ENCODE results near the gene THSD4.

THSD4 gene

DNA sequence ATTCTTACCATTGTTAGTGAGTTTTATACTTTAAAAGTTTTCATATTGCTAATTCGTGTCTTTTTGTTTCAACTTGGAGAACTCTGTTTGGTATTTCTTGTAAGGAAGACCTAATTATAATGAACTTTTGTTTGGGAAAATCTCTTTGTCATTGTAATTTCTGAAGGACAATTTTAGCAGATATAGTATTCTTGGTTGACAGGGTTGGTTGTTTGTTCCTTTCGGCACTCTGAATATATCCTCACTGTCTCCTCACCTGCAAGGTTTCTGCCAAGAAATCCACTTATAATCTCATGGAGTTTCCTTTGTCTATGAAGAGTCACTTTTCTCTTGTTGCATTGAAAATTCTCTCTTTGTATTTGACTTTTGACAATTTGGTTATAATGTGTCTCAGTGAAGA is 469.9 kb downstream of the THSD4 start:
- H3K36me3 ChIP-seq (ENCODE audit: control insufficient read depth in 1 of 2, insufficient read depth in 2 of 2, low read length in 2 of 2), result no peaks in the 10 kb centered on the region
- H3K4me1 ChIP-seq (ENCODE audit: control insufficient read depth in 1 of 2, insufficient read depth in 2 of 2, low read length in 2 of 2), result no peaks in the 10 kb centered on the region
- H3K4me3 ChIP-seq (ENCODE audit: low read depth in 1 of 2, low read length in 2 of 2), result peak overlapping the region in 1 of 2 donors; percentile 18
- H3K9me3 ChIP-seq (ENCODE audit: control insufficient read depth in 1 of 2, low read length in 2 of 2), result peaks cover 4 to 18% of the 10 kb centered on the region in 2 donors
- H3K27ac ChIP-seq (ENCODE audit: low read length), result no peak overlapping the region
- H3K27me3 ChIP-seq (ENCODE audit: low read depth, low read length), result no peaks in the 10 kb centered on the region

GRCh38 chr15:71586463-71586862 is 471.2 kb downstream of the THSD4 start:
- H3K4me3 ChIP-seq (ENCODE audit: low read depth in 1 of 2, low read length in 2 of 2), result peak overlapping the region in 1 of 2 donors; percentile 17
- H3K4me1 ChIP-seq (ENCODE audit: control insufficient read depth in 1 of 2, insufficient read depth in 2 of 2, low read length in 2 of 2), result no peaks in the 10 kb centered on the region

DNA sequence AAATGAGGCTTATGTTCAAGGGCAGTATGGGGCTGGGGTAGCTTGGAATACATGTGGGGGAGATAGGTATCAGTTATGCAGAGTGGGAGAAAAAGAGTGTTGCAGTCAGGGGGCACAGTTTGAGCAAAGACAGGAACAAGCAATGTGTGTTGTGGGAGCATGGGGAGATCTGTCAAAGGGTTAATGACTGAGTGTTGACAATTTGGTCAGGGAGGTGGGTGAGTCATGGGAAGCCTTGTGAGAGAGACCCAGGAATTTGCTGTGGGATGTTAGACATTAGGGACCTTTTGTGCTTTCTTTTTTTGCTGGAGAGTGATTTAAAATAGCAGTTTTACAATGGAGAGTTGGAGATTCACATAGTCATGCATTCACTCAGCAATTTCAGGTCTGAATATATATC is 473.5 kb downstream of the THSD4 start:
- H3K27ac ChIP-seq (ENCODE audit: low read length), result no peak overlapping the region
- no peaks in the 10 kb centered on the region for H3K4me1 ChIP-seq (ENCODE audit: control insufficient read depth in 1 of 2, insufficient read depth in 2 of 2, low read length in 2 of 2)
- no peaks in the 10 kb centered on the region for H3K36me3 ChIP-seq (ENCODE audit: control insufficient read depth in 1 of 2, insufficient read depth in 2 of 2, low read length in 2 of 2)
- H3K9me3 ChIP-seq (ENCODE audit: control insufficient read depth in 1 of 2, low read length in 2 of 2), result peaks cover 4 to 16% of the 10 kb centered on the region in 2 donors
- H3K4me3 ChIP-seq (ENCODE audit: low read depth in 1 of 2, low read length in 2 of 2), result no peak overlapping the region
- no peaks in the 10 kb centered on the region for H3K27me3 ChIP-seq (ENCODE audit: low read depth, low read length)

More at GRCh38 chr15:71586463-71586862, 471.2 kb downstream of the THSD4 start:
- no peaks in the 10 kb centered on the region for H3K36me3 ChIP-seq (ENCODE audit: control insufficient read depth in 1 of 2, insufficient read depth in 2 of 2, low read length in 2 of 2)
- H3K27ac ChIP-seq (ENCODE audit: low read length), result no peak overlapping the region
- peaks cover 4 to 18% of the 10 kb centered on the region in 2 donors for H3K9me3 ChIP-seq (ENCODE audit: control insufficient read depth in 1 of 2, low read length in 2 of 2)
- no peaks in the 10 kb centered on the region for H3K27me3 ChIP-seq (ENCODE audit: low read depth, low read length)

GRCh38 chr15:71591057-71591456 is 475.8 kb downstream of the THSD4 start:
- Histone ChIP-seq H3K9me3 (ENCODE audit: control insufficient read depth in 1 of 2, low read length in 2 of 2) (peaks cover 0 to 6% of the 10 kb centered on the region in 2 donors), H3K27me3 (ENCODE audit: low read depth, low read length) (no peaks in the 10 kb centered on the region), H3K27ac (ENCODE audit: low read length) (no peak overlapping the region)

GRCh38 chr15:71592203-71592602 is 476.9 kb downstream of the THSD4 start:
- Histone ChIP-seq H3K4me3 (ENCODE audit: low read depth in 1 of 2, low read length in 2 of 2) (no peak overlapping the region), H3K4me1 (ENCODE audit: control insufficient read depth in 1 of 2, insufficient read depth in 2 of 2, low read length in 2 of 2) (peaks cover 2 to 8% of the 10 kb centered on the region in 2 donors), H3K36me3 (ENCODE audit: control insufficient read depth in 1 of 2, insufficient read depth in 2 of 2, low read length in 2 of 2) (no peaks in the 10 kb centered on the region), H3K27me3 (ENCODE audit: low read depth, low read length) (no peaks in the 10 kb centered on the region), H3K9me3 (ENCODE audit: control insufficient read depth in 1 of 2, low read length in 2 of 2) (no peaks in the 10 kb centered on the region), H3K27ac (ENCODE audit: low read length) (no peak overlapping the region)

More at GRCh38 chr15:71591057-71591456, 475.8 kb downstream of the THSD4 start:
- Histone ChIP-seq H3K36me3 (ENCODE audit: control insufficient read depth in 1 of 2, insufficient read depth in 2 of 2, low read length in 2 of 2) (no peaks in the 10 kb centered on the region), H3K4me1 (ENCODE audit: control insufficient read depth in 1 of 2, insufficient read depth in 2 of 2, low read length in 2 of 2) (peaks cover 0 to 1% of the 10 kb centered on the region in 2 donors), H3K4me3 (ENCODE audit: low read depth in 1 of 2, low read length in 2 of 2) (no peak overlapping the region)

- Histone ChIP-seq H3K27ac (ENCODE audit: low read length) (no peak overlapping the region), H3K36me3 (ENCODE audit: control insufficient read depth in 1 of 2, insufficient read depth in 2 of 2, low read length in 2 of 2) (no peaks in the 10 kb centered on the region), H3K27me3 (ENCODE audit: low read depth, low read length) (no peaks in the 10 kb centered on the region), H3K9me3 (ENCODE audit: control insufficient read depth in 1 of 2, low read length in 2 of 2) (no peaks in the 10 kb centered on the region), H3K4me3 (ENCODE audit: low read depth in 1 of 2, low read length in 2 of 2) (no peak overlapping the region), H3K4me1 (ENCODE audit: control insufficient read depth in 1 of 2, insufficient read depth in 2 of 2, low read length in 2 of 2) (peaks cover 12 to 17% of the 10 kb centered on the region in 2 donors)
Observed at GRCh38 chr15:71595846-71596553, 480.7 kb downstream of the THSD4 start.

- Histone ChIP-seq H3K27ac (ENCODE audit: low read length) (no peak overlapping the region), H3K4me3 (ENCODE audit: low read depth in 1 of 2, low read length in 2 of 2) (no peak overlapping the region), H3K27me3 (ENCODE audit: low read depth, low read length) (no peaks in the 10 kb centered on the region), H3K4me1 (ENCODE audit: control insufficient read depth in 1 of 2, insufficient read depth in 2 of 2, low read length in 2 of 2) (peaks cover 12 to 21% of the 10 kb centered on the region in 2 donors), H3K9me3 (ENCODE audit: control insufficient read depth in 1 of 2, low read length in 2 of 2) (no peaks in the 10 kb centered on the region), H3K36me3 (ENCODE audit: control insufficient read depth in 1 of 2, insufficient read depth in 2 of 2, low read length in 2 of 2) (no peaks in the 10 kb centered on the region)
Observed at GRCh38 chr15:71596672-71597071, 481.4 kb downstream of the THSD4 start.

DNA sequence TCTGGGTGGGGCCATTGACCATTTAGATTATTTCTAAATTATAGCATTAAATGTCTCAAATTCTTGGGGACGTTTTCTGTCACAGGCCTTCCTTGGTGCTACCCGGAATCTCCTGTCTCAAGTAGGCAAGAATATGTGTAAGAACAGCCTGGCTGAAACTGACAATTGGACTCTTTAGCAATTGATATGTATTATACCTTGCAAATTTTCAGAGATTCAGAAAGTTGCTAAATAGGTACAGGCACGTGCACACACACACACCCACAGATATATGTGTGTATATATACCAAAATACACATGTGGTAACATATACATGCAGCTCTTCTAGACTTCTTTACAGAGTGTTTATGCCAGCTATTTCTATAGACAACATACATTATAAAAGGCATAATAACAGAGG is 481.9 kb downstream of the THSD4 start:
- Histone ChIP-seq H3K4me3 (ENCODE audit: low read depth in 1 of 2, low read length in 2 of 2) (no peak overlapping the region), H3K27me3 (ENCODE audit: low read depth, low read length) (no peaks in the 10 kb centered on the region), H3K27ac (ENCODE audit: low read length) (no peak overlapping the region), H3K4me1 (ENCODE audit: control insufficient read depth in 1 of 2, insufficient read depth in 2 of 2, low read length in 2 of 2) (peaks cover 12 to 21% of the 10 kb centered on the region in 2 donors), H3K36me3 (ENCODE audit: control insufficient read depth in 1 of 2, insufficient read depth in 2 of 2, low read length in 2 of 2) (no peaks in the 10 kb centered on the region), H3K9me3 (ENCODE audit: control insufficient read depth in 1 of 2, low read length in 2 of 2) (no peaks in the 10 kb centered on the region)

DNA sequence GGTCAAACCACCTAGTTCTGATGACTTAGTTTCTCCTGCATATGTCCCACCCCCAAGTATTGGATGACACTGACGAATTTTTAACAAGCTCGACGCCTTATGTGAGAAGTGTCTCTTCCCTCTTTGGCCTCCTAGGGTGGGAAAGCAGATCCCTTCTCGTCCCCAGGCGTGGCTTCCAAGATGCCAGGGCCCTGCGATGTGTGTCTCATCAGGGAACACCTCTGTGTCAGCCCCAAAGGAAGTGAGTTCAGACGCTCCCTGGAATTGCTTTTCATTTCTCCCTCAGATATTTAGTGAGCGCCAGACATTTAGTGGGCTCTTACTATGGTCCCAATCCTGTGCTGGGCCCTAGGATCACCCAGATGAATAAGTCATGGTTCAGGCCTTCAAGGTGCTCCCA is 482.4 kb downstream of the THSD4 start:
- Histone ChIP-seq H3K4me3 (ENCODE audit: low read depth in 1 of 2, low read length in 2 of 2) (no peak overlapping the region), H3K36me3 (ENCODE audit: control insufficient read depth in 1 of 2, insufficient read depth in 2 of 2, low read length in 2 of 2) (no peaks in the 10 kb centered on the region), H3K27me3 (ENCODE audit: low read depth, low read length) (no peaks in the 10 kb centered on the region), H3K4me1 (ENCODE audit: control insufficient read depth in 1 of 2, insufficient read depth in 2 of 2, low read length in 2 of 2) (peaks cover 12 to 21% of the 10 kb centered on the region in 2 donors), H3K27ac (ENCODE audit: low read length) (no peak overlapping the region), H3K9me3 (ENCODE audit: control insufficient read depth in 1 of 2, low read length in 2 of 2) (no peaks in the 10 kb centered on the region)

DNA sequence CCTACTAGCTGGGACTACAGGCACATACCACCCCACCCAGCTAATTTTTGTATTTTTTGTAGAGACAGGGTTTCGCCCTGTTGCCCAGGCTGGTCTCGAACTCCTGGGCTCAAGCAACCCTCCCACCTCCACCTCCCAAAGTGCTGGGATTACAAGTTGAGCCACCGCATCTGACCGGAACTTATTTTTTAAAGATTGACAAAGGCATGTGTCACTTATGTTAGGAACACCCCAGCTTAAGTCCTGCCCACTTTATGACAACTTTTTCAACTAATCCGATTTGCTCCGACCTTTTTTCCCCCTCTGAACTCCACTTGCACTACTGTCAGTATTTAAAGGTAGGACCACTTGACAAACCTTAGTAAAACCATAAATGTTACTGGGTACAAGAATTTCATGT is 483.5 kb downstream of the THSD4 start:
- Histone ChIP-seq H3K4me1 (ENCODE audit: control insufficient read depth in 1 of 2, insufficient read depth in 2 of 2, low read length in 2 of 2) (peaks cover 12 to 21% of the 10 kb centered on the region in 2 donors), H3K9me3 (ENCODE audit: control insufficient read depth in 1 of 2, low read length in 2 of 2) (no peaks in the 10 kb centered on the region), H3K4me3 (ENCODE audit: low read depth in 1 of 2, low read length in 2 of 2) (no peak overlapping the region), H3K27me3 (ENCODE audit: low read depth, low read length) (no peaks in the 10 kb centered on the region), H3K36me3 (ENCODE audit: control insufficient read depth in 1 of 2, insufficient read depth in 2 of 2, low read length in 2 of 2) (no peaks in the 10 kb centered on the region), H3K27ac (ENCODE audit: low read length) (no peak overlapping the region)

DNA sequence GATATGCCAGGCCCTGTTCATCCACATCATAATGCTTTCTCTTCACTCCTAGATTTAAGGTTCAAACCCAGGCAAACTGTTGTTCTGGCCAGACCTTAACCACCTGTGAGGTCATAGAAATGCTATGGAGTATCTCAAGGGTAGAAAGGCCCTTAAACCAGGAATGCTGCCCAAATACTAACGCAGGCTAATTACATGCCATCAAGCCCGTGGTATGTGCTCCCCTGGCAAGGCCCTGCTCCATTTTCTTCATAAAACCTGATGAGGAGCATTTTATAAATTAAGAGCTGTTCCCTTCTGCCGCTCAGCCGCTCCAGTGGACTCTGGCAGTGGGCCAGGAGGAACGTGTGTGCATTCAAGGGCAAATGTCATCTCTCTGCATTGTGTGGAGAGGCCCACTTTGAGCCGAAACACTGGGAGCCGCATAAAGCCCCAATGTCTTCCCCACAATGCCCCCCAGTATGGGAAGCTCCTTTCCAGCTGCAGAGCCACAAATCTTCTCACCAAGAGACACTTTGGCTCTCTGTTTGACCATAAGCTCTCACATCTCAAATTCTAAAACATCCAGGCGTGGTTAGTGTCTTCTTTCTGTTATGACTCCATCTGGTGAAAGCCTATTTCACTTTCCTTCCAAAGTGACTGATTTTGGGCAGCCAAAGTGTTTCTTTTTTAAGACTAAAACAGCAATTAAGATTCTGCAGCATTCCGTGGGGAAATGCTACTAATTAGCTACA is 484.3 kb downstream of the THSD4 start:
- H3K27me3 ChIP-seq (ENCODE audit: low read depth, low read length), result no peaks in the 10 kb centered on the region
- H3K9me3 ChIP-seq (ENCODE audit: control insufficient read depth in 1 of 2, low read length in 2 of 2), result no peaks in the 10 kb centered on the region
- H3K4me1 ChIP-seq (ENCODE audit: control insufficient read depth in 1 of 2, insufficient read depth in 2 of 2, low read length in 2 of 2), result peaks cover 12 to 21% of the 10 kb centered on the region in 2 donors
- H3K4me3 ChIP-seq (ENCODE audit: low read depth in 1 of 2, low read length in 2 of 2), result no peak overlapping the region
- no peaks in the 10 kb centered on the region for H3K36me3 ChIP-seq (ENCODE audit: control insufficient read depth in 1 of 2, insufficient read depth in 2 of 2, low read length in 2 of 2)
- H3K27ac ChIP-seq (ENCODE audit: low read length), result no peak overlapping the region
